Left cardiac atrium (tissue), 4 donors: ENCODE results near the gene NT5C. TPM values are rescaled to one million over a fixed set of nuclear protein-coding genes. Genes with fewer than 3 reads are reported as not detected.

Experiments used
- ATAC-seq, 2 donors: fragments of 200-7000 bp; cut with Tn5 transposase; one replicate each; pipeline ENCODE4 v1.9.1; 2020; ENCODE audit warnings: mild to moderate bottlenecking in 2 of 2, moderate library complexity in 2 of 2
- DNase-seq: peaks from one replicate; pipeline ENCODE4 v3.0.0-alpha.2; 2020
- intact Hi-C, 2 donors: fragments of 100-400 bp; cut with DNase I; formaldehyde crosslinking; loops; one replicate each; pipeline versions ENCODE4 v1.14.1 to v1.15.1; 2022 to 2023
- total RNA-seq, 2 donors: library from RNA; stranded (reverse); fragmentation: NEBNext Ultra II Directional; extraction: Animal tissue kit (Norgen Biotek cat#: 25700); gene quantifications; one replicate each; pipeline ENCODE4 v1.2.1, GENCODE V29; 2021
- donor health status: DM: no; HTN: yes; CAD: no.
- donor health status: DM: no; HTN: yes; CAD: no; lungs with severe emphysema.
- donor health status: DM: yes; HTN: yes; CAD: no.
- donor health status: Dilated cardiomyopathy.

NT5C gene
- total RNA-seq, 2 donors from 2014 or later: 27.2 to 28.4 TPM

GRCh38 chr17:75082683-75083082 lies 48.9 kb downstream of the NT5C start:
- intact Hi-C loops: no loop called here
- ATAC-seq (no peak), DNase-seq (no peak)

DNA sequence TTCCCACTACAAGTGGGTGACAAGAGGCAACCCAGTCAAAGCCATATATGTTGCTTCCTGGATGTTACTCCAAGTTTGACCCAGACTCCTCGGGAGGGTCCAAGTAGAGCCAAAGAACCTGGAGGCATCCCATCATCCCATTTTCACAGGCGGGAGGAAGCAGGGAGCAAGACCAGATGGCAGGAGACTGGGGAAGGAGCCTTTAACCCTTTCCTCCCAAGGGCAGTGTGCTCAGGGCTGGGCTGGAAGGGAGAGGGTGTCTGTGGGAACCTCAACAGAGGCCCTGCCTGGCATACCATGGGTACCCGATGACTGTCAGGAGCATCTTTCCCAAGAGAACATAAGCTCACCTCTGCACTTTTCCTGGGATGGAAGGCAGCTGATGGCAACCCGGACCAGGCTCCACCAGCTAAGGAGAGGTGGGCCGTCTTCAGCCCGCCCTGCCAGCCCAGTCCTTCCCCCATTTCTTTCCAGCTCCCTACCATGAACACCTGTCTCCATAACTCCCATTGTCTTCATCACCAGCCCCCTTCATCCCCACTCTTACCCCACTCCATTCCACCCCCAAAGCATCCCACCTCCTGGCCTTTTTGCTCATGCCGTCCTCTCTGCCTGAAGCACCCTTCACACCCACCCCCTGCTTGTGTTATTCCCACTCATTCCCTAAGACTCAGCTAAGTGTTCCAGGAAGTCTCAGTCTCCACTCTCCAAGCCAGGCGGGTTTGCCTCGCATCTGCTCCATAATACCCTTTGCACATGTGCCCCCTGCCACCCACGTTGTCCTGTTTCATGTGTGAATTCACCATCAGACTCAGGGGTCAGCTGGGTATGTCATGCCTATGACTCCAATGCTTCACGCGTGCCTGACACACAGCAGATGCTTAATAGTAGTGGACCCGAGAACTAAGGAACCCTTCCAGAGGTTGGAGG lies 49.7 kb downstream of the NT5C start:
- no peak for ATAC-seq
- DNase-seq: no peak
- intact Hi-C loops: no loop called here

Other genes starting within 250 kb of the NT5C start
- gene FADS6, start 238.1 kb downstream of the NT5C start, total RNA-seq: not detected
- under 1 TPM; 0.21 to 0.47 TPM for gene USH1G, start 208.5 kb downstream of the NT5C start, total RNA-seq
- not detected for gene OTOP2, start 207.5 kb downstream of the NT5C start, total RNA-seq
- not detected for gene OTOP3, start 195.8 kb downstream of the NT5C start, total RNA-seq
- 1 to 10 TPM; 7.4 to 8.2 TPM for gene HID1, start 159.0 kb downstream of the NT5C start, total RNA-seq
- gene CDR2L, start 144.1 kb downstream of the NT5C start, total RNA-seq: 10 to 100 TPM; 13.8 to 15.2 TPM
- gene MRPL58, start 119.1 kb downstream of the NT5C start, total RNA-seq: 10 to 100 TPM; 38.1 to 46.7 TPM
- 100 to 1,000 TPM; 676 to 729 TPM for gene ATP5PD, start 84.8 kb downstream of the NT5C start, total RNA-seq
- gene KCTD2, start 84.5 kb downstream of the NT5C start, total RNA-seq: 10 to 100 TPM; 21.4 to 26.2 TPM
- 10 to 100 TPM in 1 of 2 donors, 1 to 10 TPM in 1; 7.2 to 14.3 TPM for gene SLC16A5, start 43.8 kb downstream of the NT5C start, total RNA-seq
- 1 to 10 TPM; 5.8 to 6.7 TPM for gene ARMC7, start 21.8 kb downstream of the NT5C start, total RNA-seq
- 10 to 100 TPM; 16.4 to 19.7 TPM for gene JPT1, start 22.8 kb upstream of the NT5C start, total RNA-seq
- 100 to 1,000 TPM; 231 to 246 TPM for gene SUMO2, start 51.2 kb upstream of the NT5C start, total RNA-seq
- gene NUP85, start 73.9 kb upstream of the NT5C start, total RNA-seq: 10 to 100 TPM; 28.6 to 37.9 TPM
- gene GGA3, start 129.9 kb upstream of the NT5C start, total RNA-seq: 10 to 100 TPM; 23.0 to 24.5 TPM
- 100 to 1,000 TPM in 1 of 2 donors, 10 to 100 TPM in 1; 85.4 to 103 TPM for gene MRPS7, start 130.1 kb upstream of the NT5C start, total RNA-seq
- 10 to 100 TPM; 13.8 to 17.7 TPM for gene MIF4GD, start 139.5 kb upstream of the NT5C start, total RNA-seq
- gene SLC25A19, start 157.7 kb upstream of the NT5C start, total RNA-seq: 10 to 100 TPM; 15.2 to 21.0 TPM